DOHH2 (cell line): ENCODE measurements around the gene S100A13.

Source experiments
- H3F3A ChIP-seq: fragments of 200-600 bp; sonication (generic), shearing (Covaris generic); 2 replicates; pipeline ENCODE4 v1.6.0; 2016; ENCODE audit warnings: antibody characterized with exemption, mild to moderate bottlenecking; ENCODE audit not compliant: control insufficient read depth, insufficient read depth
- H3K27ac ChIP-seq: fragments of 200-600 bp; sonication (generic); 2 replicates; pipeline ENCODE4 v1.5.1; 2014; ENCODE audit warnings: low read depth, mild to moderate bottlenecking, low read length, moderate library complexity
- H3K27me3 ChIP-seq: fragments of 200-600 bp; sonication (generic); 2 replicates; pipeline ENCODE4 v1.6.1; 2014; ENCODE audit warnings: mild to moderate bottlenecking, low read length, mixed read lengths; ENCODE audit not compliant: control insufficient read depth
- H3K36me3 ChIP-seq: fragments of 200-600 bp; sonication (generic); 2 replicates; pipeline ENCODE4 v1.6.1; 2014; ENCODE audit warnings: mild to moderate bottlenecking, low read length, moderate library complexity, mixed read lengths; ENCODE audit not compliant: control insufficient read depth
- H3K4me1 ChIP-seq: fragments of 200-600 bp; sonication (generic); 2 replicates; pipeline ENCODE4 v1.6.1; 2014; ENCODE audit warnings: mild to moderate bottlenecking, low read length, mixed read lengths; ENCODE audit not compliant: control insufficient read depth
- H3K4me2 ChIP-seq: fragments of 200-600 bp; sonication (generic); 2 replicates; pipeline ENCODE4 v1.6.0; 2014; ENCODE audit warnings: mild to moderate bottlenecking, low read length, moderate library complexity
- H3K4me3 ChIP-seq: fragments of 200-600 bp; sonication (generic); 2 replicates; pipeline ENCODE4 v1.5.1; 2014; ENCODE audit warnings: mild to moderate bottlenecking, low read length, mixed read lengths
- H3K79me2 ChIP-seq: fragments of 200-600 bp; sonication (generic); 2 replicates; pipeline ENCODE4 v1.6.1; 2014; ENCODE audit warnings: mild to moderate bottlenecking, low read length, mixed read lengths; ENCODE audit not compliant: control insufficient read depth
- H3K9me2 ChIP-seq: fragments of 200-600 bp; sonication (generic); replicated peaks from 2 replicates; pipeline ENCODE4 v1.6.1; 2014; ENCODE audit warnings: mild to moderate bottlenecking, low read length, mixed read lengths; ENCODE audit not compliant: control insufficient read depth
- H3K9me3 ChIP-seq: fragments of 200-600 bp; sonication (generic); 2 replicates; pipeline ENCODE4 v1.6.1; 2014; ENCODE audit warnings: antibody characterized with exemption, low read length, mixed read lengths; ENCODE audit not compliant: control insufficient read depth, insufficient read depth
- H4K20me1 ChIP-seq: fragments of 200-600 bp; sonication (generic); 2 replicates; pipeline ENCODE4 v1.6.0; 2014; ENCODE audit warnings: low read depth, mild to moderate bottlenecking, antibody characterized with exemption, low read length, moderate library complexity; ENCODE audit not compliant: control insufficient read depth, insufficient read depth
- CTCF ChIP-seq: fragments of 200-600 bp; sonication (generic); IDR thresholded peaks from one replicate; pipeline ENCODE4 v1.5.1; 2014; ENCODE audit warnings: antibody characterized with exemption, mild to moderate bottlenecking, low read depth, low read length; ENCODE audit not compliant: poor library complexity, severe bottlenecking
- EZH2phosphoT487 ChIP-seq: fragments of 200-600 bp; sonication (generic); IDR thresholded peaks from 2 replicates; pipeline ENCODE4 v1.6.1; 2017; ENCODE audit warnings: borderline replicate concordance, mild to moderate bottlenecking, antibody characterized with exemption, low read length, moderate library complexity, mixed read lengths

The S100A13 gene

GRCh38 chr1:153661111-153661708, 33.9 kb upstream of the S100A13 start:
- H3K4me2 ChIP-seq, result no peak overlapping the region
- no peak overlapping the region for H3K27ac ChIP-seq
- TF ChIP-seq CTCF (no peak), EZH2phosphoT487 (no peak)
- H3K4me3 ChIP-seq, result no peak overlapping the region
- peaks cover 58% of the 10 kb centered on the region for H3K36me3 ChIP-seq
- H3K4me1 ChIP-seq, result peaks cover 17% of the 10 kb centered on the region
- H3F3A ChIP-seq, result peaks cover 55% of the 10 kb centered on the region
- no peaks in the 10 kb centered on the region for H4K20me1 ChIP-seq
- no peaks in the 10 kb centered on the region for H3K9me2 ChIP-seq
- peaks cover 14% of the 10 kb centered on the region for H3K79me2 ChIP-seq
- H3K27me3 ChIP-seq, result no peaks in the 10 kb centered on the region
- no peaks in the 10 kb centered on the region for H3K9me3 ChIP-seq

- Histone ChIP-seq H3K27me3 (no peaks in the 10 kb centered on the region), H3K4me3 (peak overlapping the region; percentile 89), H3K79me2 (peaks cover 14% of the 10 kb centered on the region), H3K4me2 (peak overlapping the region; percentile 76), H4K20me1 (no peaks in the 10 kb centered on the region), H3K4me1 (peaks cover 17% of the 10 kb centered on the region), H3K9me3 (no peaks in the 10 kb centered on the region), H3K27ac (no peak overlapping the region), H3K9me2 (no peaks in the 10 kb centered on the region), H3F3A (peaks cover 46% of the 10 kb centered on the region), H3K36me3 (peaks cover 43% of the 10 kb centered on the region)
- TF ChIP-seq CTCF, result no peak
- TF ChIP-seq EZH2phosphoT487, result no peak
These were observed 32.4 kb upstream of the S100A13 start for GRCh38 chr1:153659656-153660055.

GRCh38 chr1:153659175-153659534, 31.9 kb upstream of the S100A13 start:
- H3K36me3 ChIP-seq, result peaks cover 38% of the 10 kb centered on the region
- H3K4me1 ChIP-seq, result peaks cover 17% of the 10 kb centered on the region
- H3F3A ChIP-seq, result peaks cover 45% of the 10 kb centered on the region
- peak overlapping the region; percentile 76 for H3K4me2 ChIP-seq
- no peaks in the 10 kb centered on the region for H3K27me3 ChIP-seq
- H3K4me3 ChIP-seq, result peak overlapping the region; percentile 89
- TF ChIP-seq EZH2phosphoT487 (no peak), CTCF (no peak)
- no peaks in the 10 kb centered on the region for H4K20me1 ChIP-seq
- H3K9me2 ChIP-seq, result no peaks in the 10 kb centered on the region
- peaks cover 14% of the 10 kb centered on the region for H3K79me2 ChIP-seq
- no peaks in the 10 kb centered on the region for H3K9me3 ChIP-seq
- peak overlapping the region; percentile 64 for H3K27ac ChIP-seq
